Right lobe of liver (tissue), 6 donors: ENCODE results near the gene MEAF6. TPM values are rescaled to one million over a fixed set of nuclear protein-coding genes. Genes with fewer than 3 reads are reported as not detected.
A peak's percentile ranks its signal among the peaks of the same experiment; 100 is the strongest.

ENCODE experiments used
- ATAC-seq, 4 donors: fragments of 200-7000 bp; cut with Tn5 transposase; one replicate each; pipeline ENCODE4 v1.9.1; 2020; ENCODE audit warnings: mild to moderate bottlenecking in 4 of 4, moderate library complexity in 4 of 4
- DNase-seq, 3 donors: peaks; one replicate each; pipeline ENCODE4 v3.0.0-alpha.2; 2020
- H3K27ac ChIP-seq, 3 donors: fragments of 200-600 bp; one replicate each; pipeline ENCODE4 v1.8.0; 2022
- H3K27me3 ChIP-seq, 2 donors: fragments of 200-600 bp; one replicate each; pipeline ENCODE4 v1.8.0; 2022
- H3K36me3 ChIP-seq, 4 donors: fragments of 200-600 bp; sonication (generic) in 1 of 4; one replicate each; pipeline versions ENCODE4 v1.5.1 to v1.8.0; 2017 to 2022; ENCODE audit warnings: control low read depth in 1 of 4
- H3K4me1 ChIP-seq, 4 donors: fragments of 200-600 bp; sonication (generic) in 1 of 4; one replicate each; pipeline versions ENCODE4 v1.5.1 to v1.8.0; 2017 to 2022; ENCODE audit warnings: control low read depth in 1 of 4
- H3K4me3 ChIP-seq, 3 donors: fragments of 200-600 bp; one replicate each; pipeline ENCODE4 v1.8.0; 2022
- H3K9me3 ChIP-seq, 4 donors: fragments of 200-600 bp; sonication (generic) in 1 of 4; one replicate each; pipeline versions ENCODE4 v1.5.1 to v1.8.0; 2017 to 2022; ENCODE audit warnings: control low read depth in 1 of 4
- CTCF ChIP-seq, 4 donors: fragments of 200-600 bp in 3 of 4; fragments of 450-650 bp in 1 of 4; IDR thresholded peaks; one replicate each; pipeline versions ENCODE4 v1.5.1 to v1.8.0; 2016 to 2022; ENCODE audit warnings: antibody characterized with exemption in 4 of 4, mild to moderate bottlenecking in 2 of 4
- POLR2A ChIP-seq: fragments of 450-650 bp; IDR thresholded peaks from one replicate; pipeline ENCODE4 v1.6.1; 2017; ENCODE audit warnings: antibody characterized with exemption, mild to moderate bottlenecking
- WGBS: methylation state at CpG from one replicate; pipeline ENCODE4 v1.1.6; 2018; ENCODE audit warnings: low coverage, low lambda C conversion rate; ENCODE audit not compliant: insufficient coverage; ENCODE audit errors: missing lambda C conversion rate; 5-methylcytosine and 5-hydroxymethylcytosine counted together
- intact Hi-C, 2 donors: fragments of 100-400 bp; cut with DNase I; formaldehyde crosslinking; loops; one replicate each; pipeline versions ENCODE4 v1.11.2 to v1.14.1; 2022
- total RNA-seq, 6 experiments: library from RNA; depleted of rRNA in 2 of 6; stranded (reverse); fragments of >200 nt in 2 of 6; fragmentation: NEBNext Ultra II Directional in 3 of 6; extraction: Animal tissue kit (Norgen Biotek cat#: 25700) in 3 of 6; gene quantifications; one replicate each; pipeline versions ENCODE4 v1.1.0 to v1.2.4, GENCODE V29; 2016 to 2023
- donor health status: DM: no; HTN: yes; CAD: no.
- donor health status: DM: no; HTN: no; CAD: no.
- donor health status: DM: no; HTN: no; CAD: no.
- donor health status: DM: no; HTN: yes; CAD: no.
- donor health status: DM: no; HTN: yes; CAD: no.

MEAF6 gene
- total RNA-seq, 6 experiments from 2014 or later, result 12.9 to 55.9 (median 32.8) TPM

GRCh38 chr1:37473431-37474045 lies 41.0 kb downstream of the MEAF6 start:
- WGBS, result 7% methylated on average over 6 of the region's 12 CpGs

DNA sequence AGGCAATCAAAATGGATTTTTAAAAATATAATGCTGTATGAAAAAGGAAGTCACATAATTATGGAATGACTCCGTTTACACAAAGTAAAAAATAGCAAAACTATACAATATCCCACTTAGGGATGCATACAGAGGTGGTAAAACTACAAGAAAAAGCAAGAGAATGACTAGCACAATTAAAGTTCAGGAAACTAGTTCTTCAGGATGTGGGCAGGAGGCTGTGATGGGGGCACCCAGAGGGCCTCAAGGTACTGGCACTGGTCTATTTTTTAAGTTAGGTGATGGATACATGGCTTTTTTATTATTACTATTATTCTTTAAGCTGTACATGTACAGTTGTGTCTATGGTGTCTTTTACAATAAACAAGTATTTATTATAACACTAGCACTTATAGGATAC lies 41.6 kb downstream of the MEAF6 start:
- DNase-seq (no peak), ATAC-seq (no peak)
- Histone ChIP-seq H3K27me3 (no peaks in the 10 kb centered on the region), H3K4me1 (peaks cover 0 to 51% (median 19%) of the 10 kb centered on the region in 4 donors), H3K36me3 (peaks cover 0 to 8% (median 0%) of the 10 kb centered on the region in 4 donors), H3K4me3 (no peak overlapping the region), H3K27ac (no peak overlapping the region), H3K9me3 (no peaks in the 10 kb centered on the region)
- 60% methylated on average over 1 of the region's 1 CpG for WGBS
- intact Hi-C loops, result no loop called here
- TF ChIP-seq POLR2A (no peak), CTCF (IDR thresholded peaks at IDR 0.05) (no peak)

More at GRCh38 chr1:37473431-37474045, 41.0 kb downstream of the MEAF6 start:
- H3K4me1 ChIP-seq, result peaks cover 0 to 57% (median 19%) of the 10 kb centered on the region in 4 donors
- no peaks in the 10 kb centered on the region for H3K9me3 ChIP-seq
- TF ChIP-seq CTCF (IDR thresholded peaks at IDR 0.05), result no peak
- TF ChIP-seq POLR2A, result no peak
- intact Hi-C loops, result no loop called here
- peaks cover 0 to 13% (median 2%) of the 10 kb centered on the region in 4 donors for H3K36me3 ChIP-seq
- H3K27me3 ChIP-seq, result no peaks in the 10 kb centered on the region
- H3K27ac ChIP-seq, result peak overlapping the region; percentile 70 to 100 (median 98)
- peak in 3 of 4 donors; percentile 2 to 4 (median 2) for ATAC-seq
- H3K4me3 ChIP-seq, result peak overlapping the region; percentile 79 to 86 (median 85)
- no peak for DNase-seq

GRCh38 chr1:37472281-37472680 lies 42.3 kb downstream of the MEAF6 start:
- TF ChIP-seq CTCF (IDR thresholded peaks at IDR 0.05) (no peak), POLR2A (no peak)
- peaks cover 0 to 44% (median 16%) of the 10 kb centered on the region in 4 donors for H3K4me1 ChIP-seq
- H3K4me3 ChIP-seq, result no peak overlapping the region
- ATAC-seq, result no peak
- no peaks in the 10 kb centered on the region for H3K27me3 ChIP-seq
- H3K36me3 ChIP-seq, result peaks cover 0 to 6% (median 0%) of the 10 kb centered on the region in 4 donors
- DNase-seq, result no peak
- no peaks in the 10 kb centered on the region for H3K9me3 ChIP-seq
- peak overlapping the region in 2 of 3 donors; percentile 35 to 73 for H3K27ac ChIP-seq
- intact Hi-C loops, result no loop called here
- WGBS, result 67% methylated on average over 6 of the region's 7 CpGs

GRCh38 chr1:37471345-37472231 lies 43.0 kb downstream of the MEAF6 start:
- TF ChIP-seq POLR2A (peak; percentile 60), CTCF (IDR thresholded peaks at IDR 0.05) (no peak)
- no peaks in the 10 kb centered on the region for H3K27me3 ChIP-seq
- H3K9me3 ChIP-seq, result no peaks in the 10 kb centered on the region
- no peak overlapping the region for H3K4me3 ChIP-seq
- peak in 1 of 3 donors; percentile 81 for DNase-seq
- intact Hi-C loops, result no loop called here
- H3K36me3 ChIP-seq, result peaks cover 0 to 6% (median 0%) of the 10 kb centered on the region in 4 donors
- ATAC-seq, result peak; percentile 34 to 70 (median 62)
- peaks cover 0 to 37% (median 12%) of the 10 kb centered on the region in 4 donors for H3K4me1 ChIP-seq
- H3K27ac ChIP-seq, result peak overlapping the region; percentile 35 to 73 (median 59)
- WGBS, result 27% methylated on average over 7 of the region's 13 CpGs
